Breast epithelium (tissue), 3 donors: ENCODE measurements around the gene TJAP1.

Experiments used
- CTCF ChIP-seq, 3 donors: fragments of 450-650 bp; IDR thresholded peaks; one replicate each; pipeline ENCODE4 v1.5.1; 2016 to 2017; ENCODE audit warnings: antibody characterized with exemption in 3 of 3, mild to moderate bottlenecking in 3 of 3, moderate library complexity in 3 of 3
- POLR2A ChIP-seq: fragments of 450-650 bp; IDR thresholded peaks from one replicate; pipeline ENCODE4 v1.6.1; 2016; ENCODE audit warnings: antibody characterized with exemption, mild to moderate bottlenecking, moderate library complexity
- POLR2AphosphoS5 ChIP-seq, 3 donors: sonication (generic); formaldehyde crosslinking; IDR thresholded peaks; one replicate each; pipeline ENCODE4 v1.6.1; 2017; ENCODE audit warnings: antibody characterized with exemption in 3 of 3

GRCh38 chr6:43509984-43510826, 32.8 kb downstream of the TJAP1 start, which contains the start of gene LRRC73:
- TF ChIP-seq POLR2AphosphoS5 (IDR thresholded peaks at IDR 0.05) (peak in 1 of 3 donors; percentile 61), POLR2A (no peak), CTCF (IDR thresholded peaks at IDR 0.05) (no peak)
